ENCODE data around the gene SLC44A1. TPM values are rescaled to one million over a fixed set of nuclear protein-coding genes. Genes with fewer than 3 reads are reported as not detected.

The SLC44A1 gene
- total RNA-seq, 4 donors from 2014 or later, result 9.9 to 53.8 (median 40.8) TPM

DNA sequence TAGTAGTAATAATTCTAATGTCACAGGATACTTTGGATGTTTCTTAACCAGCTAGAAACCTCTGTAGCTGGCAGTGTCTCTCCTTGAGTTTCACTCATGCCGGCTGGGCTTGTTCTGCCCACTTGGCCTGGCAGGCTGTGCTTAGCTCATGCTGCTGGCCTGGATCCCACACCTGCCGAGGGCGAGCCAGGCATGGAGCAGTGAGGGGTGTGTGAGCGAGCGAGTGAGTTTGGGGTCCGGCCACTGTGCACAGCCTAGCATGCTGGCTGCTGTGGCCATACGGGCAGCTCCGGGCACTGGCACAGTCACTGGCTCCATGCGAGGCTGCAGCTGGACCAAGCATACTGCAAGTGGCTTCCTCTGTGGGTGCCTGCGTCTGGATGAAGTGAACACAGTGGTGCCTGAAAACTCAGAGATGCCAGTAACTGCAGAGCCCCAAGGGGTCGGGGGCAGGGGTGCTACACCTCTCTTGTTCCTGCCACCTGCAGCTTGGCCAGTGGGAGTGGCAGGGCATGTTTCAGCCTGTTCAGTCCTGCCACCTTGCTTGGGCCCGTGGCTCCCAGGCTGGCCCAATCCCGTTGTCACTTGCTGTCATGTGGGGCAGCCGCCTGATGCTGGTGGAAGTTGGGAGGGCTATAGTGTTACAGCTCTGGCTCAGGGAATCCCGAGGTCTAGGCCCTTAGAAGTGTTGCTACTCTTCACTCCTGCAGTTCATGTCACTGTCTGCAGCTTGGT is 213.3 kb downstream of the SLC44A1 start:
- peaks cover 0 to 10% (median 0%) of the 10 kb centered on the region in 3 donors for H3K36me3 ChIP-seq
- DNase-seq, result no peak
- H3K27ac ChIP-seq, result no peak overlapping the region
- peaks cover 0 to 4% (median 0%) of the 10 kb centered on the region in 4 donors for H3K9me3 ChIP-seq
- no peak overlapping the region for H3K4me3 ChIP-seq
- no peaks in the 10 kb centered on the region for H3K4me1 ChIP-seq
- no peaks in the 10 kb centered on the region for H3K27me3 ChIP-seq
- TF ChIP-seq, protein P1, sequence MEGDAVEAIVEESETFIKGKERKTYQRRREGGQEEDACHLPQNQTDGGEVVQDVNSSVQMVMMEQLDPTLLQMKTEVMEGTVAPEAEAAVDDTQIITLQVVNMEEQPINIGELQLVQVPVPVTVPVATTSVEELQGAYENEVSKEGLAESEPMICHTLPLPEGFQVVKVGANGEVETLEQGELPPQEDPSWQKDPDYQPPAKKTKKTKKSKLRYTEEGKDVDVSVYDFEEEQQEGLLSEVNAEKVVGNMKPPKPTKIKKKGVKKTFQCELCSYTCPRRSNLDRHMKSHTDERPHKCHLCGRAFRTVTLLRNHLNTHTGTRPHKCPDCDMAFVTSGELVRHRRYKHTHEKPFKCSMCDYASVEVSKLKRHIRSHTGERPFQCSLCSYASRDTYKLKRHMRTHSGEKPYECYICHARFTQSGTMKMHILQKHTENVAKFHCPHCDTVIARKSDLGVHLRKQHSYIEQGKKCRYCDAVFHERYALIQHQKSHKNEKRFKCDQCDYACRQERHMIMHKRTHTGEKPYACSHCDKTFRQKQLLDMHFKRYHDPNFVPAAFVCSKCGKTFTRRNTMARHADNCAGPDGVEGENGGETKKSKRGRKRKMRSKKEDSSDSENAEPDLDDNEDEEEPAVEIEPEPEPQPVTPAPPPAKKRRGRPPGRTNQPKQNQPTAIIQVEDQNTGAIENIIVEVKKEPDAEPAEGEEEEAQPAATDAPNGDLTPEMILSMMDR (IDR thresholded peaks at IDR 0.05), result no peak
- no peak for TF ChIP-seq POLR2A (IDR thresholded peaks at IDR 0.05)

DNA sequence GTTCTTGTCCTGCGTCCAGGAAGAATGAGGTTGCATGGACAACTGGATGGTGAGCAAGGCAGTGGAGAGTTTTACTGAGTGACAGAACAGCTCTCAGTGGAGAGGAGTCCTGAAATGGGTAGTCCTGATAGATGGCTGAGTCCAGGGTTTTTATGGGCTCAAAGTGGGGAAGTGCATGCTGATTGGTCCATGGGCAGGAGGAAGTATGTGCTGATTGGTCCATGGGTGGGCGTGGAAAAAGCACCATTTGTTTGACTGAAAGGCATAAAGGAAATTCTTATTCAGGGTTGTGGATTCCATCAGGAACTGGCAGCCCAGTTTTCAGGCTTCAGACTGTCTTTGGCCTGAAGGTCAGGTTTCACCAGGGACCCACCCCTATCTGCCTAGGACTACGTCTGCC is 214.0 kb downstream of the SLC44A1 start:
- TF ChIP-seq, protein P1 (IDR thresholded peaks at IDR 0.05), result no peak
- no peak for TF ChIP-seq POLR2A (IDR thresholded peaks at IDR 0.05)
- Histone ChIP-seq H3K27ac (no peak overlapping the region), H3K27me3 (no peaks in the 10 kb centered on the region), H3K9me3 (peaks cover 0 to 4% (median 0%) of the 10 kb centered on the region in 4 donors), H3K4me1 (no peaks in the 10 kb centered on the region), H3K4me3 (no peak overlapping the region), H3K36me3 (peaks cover 0 to 10% (median 0%) of the 10 kb centered on the region in 3 donors)
- no peak for DNase-seq

DNA sequence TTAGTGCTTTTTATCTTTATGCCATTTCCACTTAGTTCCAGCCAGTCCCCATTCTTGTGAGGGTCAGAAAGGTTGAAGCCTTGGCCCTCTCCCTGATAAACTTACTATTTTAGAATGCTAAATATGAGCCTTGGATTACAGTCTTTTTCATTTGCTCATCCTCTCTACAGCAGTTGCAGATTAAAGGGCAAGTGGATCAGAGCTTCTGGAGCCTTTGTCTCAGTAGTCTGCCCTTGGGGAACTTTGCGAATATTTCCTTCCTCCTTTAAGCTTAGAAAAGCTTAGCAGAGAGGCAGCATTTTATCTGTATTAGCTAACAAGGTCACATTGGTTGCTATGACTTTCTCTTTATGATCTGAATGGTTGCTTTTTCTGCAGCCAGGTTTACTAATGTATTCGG is 214.9 kb downstream of the SLC44A1 start:
- H3K36me3 ChIP-seq, result peaks cover 0 to 10% (median 0%) of the 10 kb centered on the region in 3 donors
- TF ChIP-seq, protein P1 (IDR thresholded peaks at IDR 0.05), result no peak
- TF ChIP-seq POLR2A (IDR thresholded peaks at IDR 0.05), result no peak
- DNase-seq, result no peak
- no peaks in the 10 kb centered on the region for H3K4me1 ChIP-seq
- H3K4me3 ChIP-seq, result no peak overlapping the region
- H3K27me3 ChIP-seq, result no peaks in the 10 kb centered on the region
- H3K27ac ChIP-seq, result no peak overlapping the region
- peaks cover 0 to 4% (median 0%) of the 10 kb centered on the region in 4 donors for H3K9me3 ChIP-seq

DNA sequence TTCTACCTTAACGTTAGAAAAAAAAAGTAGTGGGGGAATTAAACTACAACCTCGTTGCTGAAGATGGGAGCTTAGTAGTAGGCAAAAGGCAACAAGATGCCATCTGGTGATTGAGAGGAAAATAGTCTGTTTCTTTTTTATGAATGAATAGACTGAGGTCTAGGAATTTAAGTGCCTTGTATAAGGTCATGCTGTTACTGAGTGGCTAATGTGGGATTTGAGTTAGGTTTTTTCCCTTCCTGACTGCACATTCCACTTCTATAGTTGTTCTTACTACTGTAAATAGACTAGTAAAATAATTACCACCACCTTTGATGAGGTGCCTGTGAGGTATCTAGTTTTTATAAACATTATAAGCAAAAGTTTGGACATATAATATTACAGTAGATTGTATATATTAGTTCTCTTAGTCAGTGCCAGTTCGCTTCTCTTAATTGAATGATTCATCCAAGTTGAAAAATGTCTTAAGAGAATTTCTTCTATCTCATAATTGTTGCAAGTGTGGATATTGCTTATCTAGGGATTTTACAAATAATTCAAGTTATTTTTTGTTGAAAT is 222.5 kb downstream of the SLC44A1 start:
- H3K4me1 ChIP-seq, result no peaks in the 10 kb centered on the region
- no peaks in the 10 kb centered on the region for H3K9me3 ChIP-seq
- H3K27me3 ChIP-seq, result no peaks in the 10 kb centered on the region
- no peak for DNase-seq
- H3K27ac ChIP-seq, result no peak overlapping the region
- no peak overlapping the region for H3K4me3 ChIP-seq
- no peak for TF ChIP-seq POLR2A (IDR thresholded peaks at IDR 0.05)
- TF ChIP-seq, protein P1 (IDR thresholded peaks at IDR 0.05), result no peak
- H3K36me3 ChIP-seq, result peaks cover 0 to 27% (median 3%) of the 10 kb centered on the region in 3 donors

DNA sequence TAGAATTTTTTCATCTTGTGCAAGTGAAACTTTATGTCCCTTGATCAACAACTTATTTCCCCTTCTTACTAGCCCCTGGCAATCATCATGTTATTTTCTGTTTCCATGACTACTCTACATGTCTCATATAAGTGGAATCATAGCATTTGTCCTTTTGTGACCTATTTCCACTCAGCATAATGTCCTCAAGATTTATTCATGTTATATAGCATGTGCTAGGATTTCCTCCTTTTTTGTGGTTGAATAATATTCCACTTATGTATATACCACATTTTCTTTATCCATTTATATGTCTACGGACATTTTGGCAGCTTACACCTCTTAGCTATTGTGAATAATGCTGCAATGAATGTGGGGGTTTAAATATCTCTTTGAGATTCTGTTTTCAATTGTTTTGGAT is 224.4 kb downstream of the SLC44A1 start:
- no peak for DNase-seq
- H3K27me3 ChIP-seq, result no peaks in the 10 kb centered on the region
- H3K36me3 ChIP-seq, result peaks cover 0 to 27% (median 3%) of the 10 kb centered on the region in 3 donors
- H3K4me1 ChIP-seq, result no peaks in the 10 kb centered on the region
- no peak overlapping the region for H3K4me3 ChIP-seq
- H3K27ac ChIP-seq, result no peak overlapping the region
- TF ChIP-seq, protein P1 (IDR thresholded peaks at IDR 0.05), result no peak
- TF ChIP-seq POLR2A (IDR thresholded peaks at IDR 0.05), result no peak
- no peaks in the 10 kb centered on the region for H3K9me3 ChIP-seq

All from Peyer's patch (tissue), 4 donors.